A673 (cell line): Measurements from ENCODE around the gene PCNT. TPM values are rescaled to one million over a fixed set of nuclear protein-coding genes. Genes with fewer than 3 reads are reported as not detected.

Source experiments
- BruUV-seq: library from RNA; stranded (reverse); fragments of 400-500 nt; replicated peaks from 2 replicates; lab custom pipeline; 2021; lab: Mats Ljungman, UMichigan
- CTCF ChIA-PET: fragments of 300-600 bp; sonication (Branson Sonifier 250); formaldehyde crosslinking; loops from one replicate; lab custom pipeline; 2022; ENCODE audit warnings: antibody characterized with exemption; lab: Charles Lee
- POLR2A ChIA-PET: fragments of 300-600 bp; sonication (Branson Sonifier 250); formaldehyde crosslinking; loops from one replicate; lab custom pipeline; 2022; ENCODE audit warnings: antibody characterized with exemption; ENCODE audit not compliant: low non-redundant PET; lab: Charles Lee
- DNase-seq: peaks from one replicate; pipeline ENCODE4 v3.0.0-alpha.2; 2015; ENCODE audit warnings: low spot score
- H3K27ac ChIP-seq: fragments of 200-600 bp; sonication (generic); 2 replicates; pipeline ENCODE4 v1.5.1; 2016; ENCODE audit warnings: mixed run types, low read depth, mild to moderate bottlenecking, mixed read lengths, antibody characterized with exemption, low read length; ENCODE audit not compliant: poor library complexity, severe bottlenecking
- H3K27me3 ChIP-seq: fragments of 200-600 bp; sonication (generic); replicated peaks from 2 replicates; pipeline ENCODE4 v1.6.1; 2017; ENCODE audit warnings: mixed run types, low read depth, mild to moderate bottlenecking, mixed read lengths, antibody characterized with exemption, low read length; ENCODE audit not compliant: insufficient read depth, poor library complexity
- H3K36me3 ChIP-seq: fragments of 200-600 bp; sonication (generic); 2 replicates; pipeline ENCODE4 v1.6.1; 2016; ENCODE audit warnings: mixed run types, mild to moderate bottlenecking, mixed read lengths, antibody characterized with exemption, low read length; ENCODE audit not compliant: insufficient read depth, poor library complexity, severe bottlenecking
- H3K4me1 ChIP-seq: fragments of 200-600 bp; sonication (generic); 2 replicates; pipeline ENCODE4 v1.6.1; 2017; ENCODE audit warnings: mixed run types, mild to moderate bottlenecking, mixed read lengths, antibody characterized with exemption, low read length; ENCODE audit not compliant: insufficient read depth, poor library complexity, severe bottlenecking
- H3K4me3 ChIP-seq: fragments of 200-600 bp; sonication (generic); 2 replicates; pipeline ENCODE4 v1.5.1; 2016; ENCODE audit warnings: low read depth, mixed run types, mild to moderate bottlenecking, mixed read lengths, low read length; ENCODE audit not compliant: poor library complexity, severe bottlenecking
- H3K9me3 ChIP-seq: fragments of 200-600 bp; sonication (generic); 2 replicates; pipeline ENCODE4 v1.6.1; 2016; ENCODE audit warnings: mixed run types, low read depth, mild to moderate bottlenecking, mixed read lengths, antibody characterized with exemption, low read length; ENCODE audit not compliant: poor library complexity, severe bottlenecking
- CTCF ChIP-seq: fragments of 300-800, 200-600 bp; sonication (generic); conservative IDR thresholded peaks from 2 replicates; pipeline ENCODE4 v1.5.1; 2017; ENCODE audit warnings: low read depth, mild to moderate bottlenecking, antibody characterized with exemption, low read length, moderate library complexity, mixed read lengths
- EZH2 ChIP-seq: fragments of 200-600 bp; sonication (generic); IDR thresholded peaks from 2 replicates; pipeline ENCODE4 v1.6.1; 2017; ENCODE audit warnings: borderline replicate concordance, low read depth, mild to moderate bottlenecking, mixed read lengths, antibody characterized with exemption, low read length; ENCODE audit not compliant: poor library complexity, severe bottlenecking
- intact Hi-C: fragments of 100-400 bp; cut with micrococcal nuclease; formaldehyde crosslinking; loops from one replicate; pipeline ENCODE4 v1.10.0; 2022; ENCODE audit not compliant: unreplicated experiment
- total RNA-seq: library from RNA; stranded (reverse); gene quantifications from 2 replicates; pipeline ENCODE4 v1.2.3, GENCODE V29; 2021

Gene PCNT
- total RNA-seq, 1 experiment from 2014 or later: 66.4 TPM

GRCh38 chr21:46299167-46299566 is 24.8 kb upstream of the PCNT start:
- Histone ChIP-seq H3K27me3 (no peaks in the 10 kb centered on the region), H3K4me1 (peaks cover 18% of the 10 kb centered on the region), H3K4me3 (no peak overlapping the region), H3K36me3 (peaks cover 33% of the 10 kb centered on the region), H3K9me3 (no peaks in the 10 kb centered on the region), H3K27ac (no peak overlapping the region)
- ChIA-PET CTCF (no interaction called here), POLR2A (interaction anchor here (0.6 kb wide), 1 partner anchor 162 kb away, joined by 3 read pairs; no protein-coding TSS in a partner anchor)
- no peak for DNase-seq
- no TSS peak for BruUV-seq
- no peak for TF ChIP-seq EZH2
- no peak for TF ChIP-seq CTCF
- intact Hi-C loops: no loop called here

GRCh38 chr21:46301759-46302158 is 22.2 kb upstream of the PCNT start:
- H3K27me3 ChIP-seq: no peaks in the 10 kb centered on the region
- intact Hi-C loops: no loop called here
- TF ChIP-seq EZH2 (no peak), CTCF (no peak)
- BruUV-seq: no TSS peak
- peaks cover 3% of the 10 kb centered on the region for H3K4me1 ChIP-seq
- ChIA-PET CTCF (no interaction called here), POLR2A (interaction anchor here (0.6 kb wide), 1 partner anchor 12 kb away, joined by 3 read pairs; no protein-coding TSS in a partner anchor)
- DNase-seq: no peak
- H3K9me3 ChIP-seq: no peaks in the 10 kb centered on the region
- no peak overlapping the region for H3K27ac ChIP-seq
- H3K36me3 ChIP-seq: peaks cover 49% of the 10 kb centered on the region
- H3K4me3 ChIP-seq: no peak overlapping the region

- H3K27ac ChIP-seq: no peak overlapping the region
- CTCF ChIA-PET: no interaction called here
- intact Hi-C loops: no loop called here
- TF ChIP-seq CTCF (no peak), EZH2 (no peak)
- H3K36me3 ChIP-seq: peaks cover 63% of the 10 kb centered on the region
- no peak overlapping the region for H3K4me3 ChIP-seq
- POLR2A ChIA-PET: no interaction called here
- no peaks in the 10 kb centered on the region for H3K4me1 ChIP-seq
- H3K9me3 ChIP-seq: no peaks in the 10 kb centered on the region
- BruUV-seq: no TSS peak
- H3K27me3 ChIP-seq: no peaks in the 10 kb centered on the region
- DNase-seq: no peak
Measured at GRCh38 chr21:46304437-46304836, 19.5 kb upstream of the PCNT start.
